ENCODE results near the gene CSF2RB. TPM values are rescaled to one million over a fixed set of nuclear protein-coding genes. Genes with fewer than 3 reads are reported as not detected.

The CSF2RB gene
- total and polyA plus RNA-seq, 2 donors (not counting 3 experiments of a cell fraction or from before 2014, with no cell fraction given): 20.6 to 68.2 TPM

DNA sequence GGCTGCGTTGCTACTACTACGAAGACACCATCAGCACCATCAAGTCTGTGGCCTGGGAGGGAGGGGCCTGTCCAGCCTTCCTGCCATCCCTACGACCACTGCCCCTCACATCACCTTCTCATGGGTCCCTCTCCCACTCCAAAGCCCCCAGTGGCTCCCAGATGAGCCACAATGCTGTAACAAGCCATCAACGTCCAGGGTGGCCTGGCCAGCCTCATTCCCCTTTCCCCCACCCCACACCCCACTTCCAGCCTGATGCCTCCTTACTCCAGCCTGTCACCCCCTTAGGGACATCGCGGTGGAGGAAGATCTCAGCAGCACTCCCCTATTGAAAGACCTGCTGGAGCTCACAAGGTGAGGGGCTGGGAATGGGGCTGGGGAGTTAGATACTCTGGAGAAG, 37.7 kb upstream of the CSF2RB start:
- Histone ChIP-seq H4K20me1 (replicated peaks; ENCODE audit: control insufficient read depth, extremely low read depth, insufficient read depth, low read length) (no peaks in the 10 kb centered on the region), H3K27ac (ENCODE audit: insufficient read depth, low read depth, low read length) (no peak overlapping the region), H3K4me3 (replicated peaks in 1 of 3; ENCODE audit: insufficient read depth in 1 of 3, low read depth in 1 of 3, low read length in 3 of 3) (no peak overlapping the region), H3K4me1 (ENCODE audit: control insufficient read depth, extremely low read depth, insufficient read depth, low read length) (peaks cover 43% of the 10 kb centered on the region), H3K36me3 (ENCODE audit: control insufficient read depth in 2 of 2, extremely low read depth in 1 of 2, insufficient read depth in 2 of 2, low read length in 2 of 2) (no peaks in the 10 kb centered on the region), H3K9ac (replicated peaks; ENCODE audit: extremely low read depth, insufficient read depth, low read length) (no peak overlapping the region), H3K9me1 (replicated peaks; ENCODE audit: control insufficient read depth, extremely low read depth, insufficient read depth, low read length) (no peaks in the 10 kb centered on the region), H3K79me2 (ENCODE audit: control insufficient read depth, insufficient read depth, low read length) (no peaks in the 10 kb centered on the region), H3K27me3 (ENCODE audit: control insufficient read depth in 2 of 2, insufficient read depth in 2 of 2, low read length in 2 of 2) (no peaks in the 10 kb centered on the region), H3K4me2 (ENCODE audit: insufficient read depth, low read length) (no peak overlapping the region), H2AFZ (ENCODE audit: low read depth, low read length) (no peak overlapping the region), H3K9me3 (replicated peaks; ENCODE audit: control insufficient read depth, insufficient read depth, low read length) (no peaks in the 10 kb centered on the region)
- BruUV-seq (replicated peaks): no TSS peak
- DNase-seq (ENCODE audit: low read depth, low spot score): no peak
- dilution Hi-C loops (cut with MboI; ENCODE audit: extremely low pct_ligation_motif_present, low sequenced_read_pairs) (no loop called here), intact Hi-C loops (cut with micrococcal nuclease) (no loop called here)
- no peak for TF ChIP-seq EZH2 (IDR thresholded peaks at IDR 0.05; ENCODE audit: borderline replicate concordance, low read depth, low read length, severe bottlenecking)
- TF ChIP-seq, protein P1, sequence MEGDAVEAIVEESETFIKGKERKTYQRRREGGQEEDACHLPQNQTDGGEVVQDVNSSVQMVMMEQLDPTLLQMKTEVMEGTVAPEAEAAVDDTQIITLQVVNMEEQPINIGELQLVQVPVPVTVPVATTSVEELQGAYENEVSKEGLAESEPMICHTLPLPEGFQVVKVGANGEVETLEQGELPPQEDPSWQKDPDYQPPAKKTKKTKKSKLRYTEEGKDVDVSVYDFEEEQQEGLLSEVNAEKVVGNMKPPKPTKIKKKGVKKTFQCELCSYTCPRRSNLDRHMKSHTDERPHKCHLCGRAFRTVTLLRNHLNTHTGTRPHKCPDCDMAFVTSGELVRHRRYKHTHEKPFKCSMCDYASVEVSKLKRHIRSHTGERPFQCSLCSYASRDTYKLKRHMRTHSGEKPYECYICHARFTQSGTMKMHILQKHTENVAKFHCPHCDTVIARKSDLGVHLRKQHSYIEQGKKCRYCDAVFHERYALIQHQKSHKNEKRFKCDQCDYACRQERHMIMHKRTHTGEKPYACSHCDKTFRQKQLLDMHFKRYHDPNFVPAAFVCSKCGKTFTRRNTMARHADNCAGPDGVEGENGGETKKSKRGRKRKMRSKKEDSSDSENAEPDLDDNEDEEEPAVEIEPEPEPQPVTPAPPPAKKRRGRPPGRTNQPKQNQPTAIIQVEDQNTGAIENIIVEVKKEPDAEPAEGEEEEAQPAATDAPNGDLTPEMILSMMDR (IDR thresholded peaks at IDR 0.05; ENCODE audit: extremely low read depth in 1 of 2, insufficient read depth in 1 of 2, low read depth in 1 of 2, low read length in 2 of 2): no peak
- no peak for TF ChIP-seq FOS (IDR thresholded peaks at IDR 0.05; ENCODE audit: borderline replicate concordance, insufficient read depth, low read length)
- TF ChIP-seq POLR2A (IDR thresholded peaks at IDR 0.05; ENCODE audit: low read depth, low read length): no peak
- no peak for TF ChIP-seq POLR2AphosphoS5 (IDR thresholded peaks at IDR 0.05; ENCODE audit: insufficient read depth, low read depth, low read length)
- TF ChIP-seq GATA2 (IDR thresholded peaks at IDR 0.05; ENCODE audit: insufficient read depth, insufficient read length, low read depth, low read length): no peak
- TF ChIP-seq MYC (IDR thresholded peaks at IDR 0.05; ENCODE audit: low read depth, low read length): no peak
- TF ChIP-seq, protein P2, sequence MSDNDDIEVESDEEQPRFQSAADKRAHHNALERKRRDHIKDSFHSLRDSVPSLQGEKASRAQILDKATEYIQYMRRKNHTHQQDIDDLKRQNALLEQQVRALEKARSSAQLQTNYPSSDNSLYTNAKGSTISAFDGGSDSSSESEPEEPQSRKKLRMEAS (IDR thresholded peaks at IDR 0.05; ENCODE audit: insufficient read depth, insufficient read length): no peak
- TF ChIP-seq JUN (IDR thresholded peaks at IDR 0.05; ENCODE audit: borderline replicate concordance, insufficient read depth, insufficient read length, low read depth): no peak
- FAIRE-seq: no peak
- CTCF ChIA-PET: no interaction called here
- POLR2A ChIA-PET: no interaction called here
